Activated CD8-positive, alpha-beta memory T cell treated with anti-CD3 and anti-CD28 coated beads for 4 hours (primary cell): ENCODE data around the gene GABBR1.
A peak's percentile ranks its signal among the peaks of the same experiment; 100 is the strongest.
"Not testable (repeated sequence)": the region's sequence is repeated elsewhere in the genome, so short reads cannot be mapped to it uniquely, and the experiment has no call there.

Experiments used
- DNase-seq, 2 donors: peaks; one replicate each; pipeline ENCODE4 v3.0.0-alpha.2; 2020; ENCODE audit warnings: low read depth in 2 of 2

GABBR1 gene

GRCh38 chr6:29632789-29633533 lies at the start of gene GABBR1:
Gene GABBR1, minus strand, starts transcription at chr6:29633183. Its CDS starts 798 bp downstream, at chr6:29632385.
- DNase-seq, result peak; percentile 29 to 34

- no peak for DNase-seq
Measured at GRCh38 chr6:29681811-29682210, 48.8 kb upstream of the GABBR1 start.

GRCh38 chr6:29680904-29681303 lies 47.9 kb upstream of the GABBR1 start, which contains the start of gene ZFP57:
Gene ZFP57, minus strand, starts transcription at chr6:29681152. Its CDS starts 4,149 bp downstream, at chr6:29677003.
- no peak for DNase-seq

- DNase-seq, result no peak
Measured at GRCh38 chr6:29680416-29680815, 47.4 kb upstream of the GABBR1 start.

GRCh38 chr6:29679962-29680361 lies 47.0 kb upstream of the GABBR1 start:
- DNase-seq, result no peak

- DNase-seq, result no peak
Measured at GRCh38 chr6:29678114-29678513, 45.1 kb upstream of the GABBR1 start.

GRCh38 chr6:29676981-29677601 lies 44.1 kb upstream of the GABBR1 start:
- no peak for DNase-seq

GRCh38 chr6:29675561-29675960 lies 42.6 kb upstream of the GABBR1 start:
- DNase-seq, result no peak

GRCh38 chr6:29674008-29674407 lies 41.0 kb upstream of the GABBR1 start:
- DNase-seq, result no peak

- no peak for DNase-seq
Measured at GRCh38 chr6:29673161-29673560, 40.2 kb upstream of the GABBR1 start.

- not testable (repeated sequence) for DNase-seq
Measured at GRCh38 chr6:29672116-29672515, 39.1 kb upstream of the GABBR1 start.

GRCh38 chr6:29671026-29671425 lies 38.0 kb upstream of the GABBR1 start:
- DNase-seq, result no peak

GRCh38 chr6:29667158-29667557 lies 34.2 kb upstream of the GABBR1 start:
- DNase-seq, result no peak

GRCh38 chr6:29666826-29667130 lies 33.8 kb upstream of the GABBR1 start:
- DNase-seq, result no peak

GRCh38 chr6:29665942-29666825 lies 33.2 kb upstream of the GABBR1 start:
- no peak for DNase-seq

GRCh38 chr6:29663300-29664042 lies 30.5 kb upstream of the GABBR1 start:
- no peak for DNase-seq

GRCh38 chr6:29661502-29662141 lies 28.6 kb upstream of the GABBR1 start:
- not testable (repeated sequence) for DNase-seq

GRCh38 chr6:29661071-29661470 lies 28.1 kb upstream of the GABBR1 start:
- DNase-seq, result no peak

- DNase-seq, result no peak
Measured at GRCh38 chr6:29656798-29657197, 23.8 kb upstream of the GABBR1 start, which contains the start of gene MOG. Gene MOG, plus strand, starts transcription at chr6:29657092. Its CDS starts 118 bp downstream, at chr6:29657210.

GRCh38 chr6:29656157-29656556 lies 23.2 kb upstream of the GABBR1 start:
- DNase-seq, result no peak

- DNase-seq, result no peak
Measured at GRCh38 chr6:29655658-29656057, 22.7 kb upstream of the GABBR1 start.
